ENCODE results near the gene LOXHD1.
A peak's percentile ranks its signal among the peaks of the same experiment; 100 is the strongest.

Gene LOXHD1

DNA sequence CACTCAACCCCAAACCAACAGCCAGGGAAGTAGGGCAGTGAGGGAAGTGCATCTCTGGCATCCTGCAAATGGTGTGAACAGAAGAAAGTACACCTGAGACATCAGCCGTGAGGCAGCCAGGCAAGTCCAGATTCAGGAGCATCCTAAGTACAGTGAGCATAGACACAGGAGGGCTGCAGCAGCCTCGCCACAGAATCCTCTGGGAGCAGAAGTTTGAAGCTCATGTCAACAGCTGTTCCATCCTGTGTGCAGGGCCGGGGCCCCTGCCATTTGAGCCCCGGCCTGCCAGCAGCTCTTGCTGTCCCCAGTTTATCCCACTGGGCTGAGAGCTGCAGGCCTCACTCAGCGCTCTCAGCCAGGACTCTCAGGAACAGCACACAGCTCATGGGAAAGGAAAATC, 14.5 kb downstream of the LOXHD1 start:
- DNase-seq (ENCODE audit: low read depth) = no peak
- TF ChIP-seq, protein P1, sequence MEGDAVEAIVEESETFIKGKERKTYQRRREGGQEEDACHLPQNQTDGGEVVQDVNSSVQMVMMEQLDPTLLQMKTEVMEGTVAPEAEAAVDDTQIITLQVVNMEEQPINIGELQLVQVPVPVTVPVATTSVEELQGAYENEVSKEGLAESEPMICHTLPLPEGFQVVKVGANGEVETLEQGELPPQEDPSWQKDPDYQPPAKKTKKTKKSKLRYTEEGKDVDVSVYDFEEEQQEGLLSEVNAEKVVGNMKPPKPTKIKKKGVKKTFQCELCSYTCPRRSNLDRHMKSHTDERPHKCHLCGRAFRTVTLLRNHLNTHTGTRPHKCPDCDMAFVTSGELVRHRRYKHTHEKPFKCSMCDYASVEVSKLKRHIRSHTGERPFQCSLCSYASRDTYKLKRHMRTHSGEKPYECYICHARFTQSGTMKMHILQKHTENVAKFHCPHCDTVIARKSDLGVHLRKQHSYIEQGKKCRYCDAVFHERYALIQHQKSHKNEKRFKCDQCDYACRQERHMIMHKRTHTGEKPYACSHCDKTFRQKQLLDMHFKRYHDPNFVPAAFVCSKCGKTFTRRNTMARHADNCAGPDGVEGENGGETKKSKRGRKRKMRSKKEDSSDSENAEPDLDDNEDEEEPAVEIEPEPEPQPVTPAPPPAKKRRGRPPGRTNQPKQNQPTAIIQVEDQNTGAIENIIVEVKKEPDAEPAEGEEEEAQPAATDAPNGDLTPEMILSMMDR (IDR thresholded peaks at IDR 0.05; ENCODE audit: insufficient read depth, low read depth, low read length, missing control alignments) = no peak
- H3K4me3 ChIP-seq (ENCODE audit: low read length) = no peak overlapping the region

DNA sequence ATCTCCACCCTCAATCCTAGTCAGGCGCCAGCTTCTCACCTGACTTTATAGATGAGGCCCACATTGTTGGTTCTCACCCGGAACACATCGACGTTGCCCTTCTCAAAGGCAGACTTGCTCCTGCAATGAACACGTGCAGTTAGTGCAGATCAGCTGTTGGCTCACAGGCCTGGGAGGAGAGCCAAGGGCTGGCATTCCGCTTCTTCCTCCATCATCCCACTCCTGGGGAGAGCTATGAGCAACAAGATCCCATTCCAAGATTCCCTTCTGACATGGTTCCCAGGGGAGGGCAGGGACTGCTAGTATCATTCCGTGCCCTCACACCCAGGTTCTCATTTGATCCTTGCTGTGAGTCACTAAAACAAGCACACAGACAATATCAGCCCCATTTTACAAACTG, 15.1 kb downstream of the LOXHD1 start:
- DNase-seq (ENCODE audit: low read depth) = no peak
- TF ChIP-seq, protein P1 (IDR thresholded peaks at IDR 0.05; ENCODE audit: insufficient read depth, low read depth, low read length, missing control alignments) = no peak

DNA sequence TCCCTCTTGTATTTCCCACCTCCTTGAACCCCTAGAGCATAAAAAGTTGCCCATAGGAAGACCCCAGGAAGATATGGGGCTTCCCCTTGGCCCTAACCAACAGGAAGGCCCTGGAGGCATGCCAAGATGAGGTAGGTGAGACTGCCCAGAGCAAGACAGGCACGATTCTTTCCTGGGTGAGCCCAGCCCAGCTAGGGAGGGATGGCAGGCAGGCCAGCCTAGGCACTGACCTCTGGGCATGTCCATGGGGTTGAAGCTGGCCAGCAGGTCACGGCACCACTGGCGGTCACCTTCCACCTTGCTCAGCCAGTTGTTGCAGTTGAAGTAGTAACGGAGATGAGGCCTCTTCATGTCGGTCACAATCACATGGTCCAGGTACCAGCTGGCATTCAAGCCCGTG, 17.6 kb downstream of the LOXHD1 start:
- no peak for DNase-seq (ENCODE audit: low read depth)
- no peak overlapping the region for H3K4me3 ChIP-seq (ENCODE audit: low read length)
- TF ChIP-seq, protein P1 (IDR thresholded peaks at IDR 0.05; ENCODE audit: insufficient read depth, low read depth, low read length, missing control alignments) = no peak

More for the DNA sequence above, 15.1 kb downstream of the LOXHD1 start:
- no peak overlapping the region for H3K4me3 ChIP-seq (ENCODE audit: low read length)

DNA sequence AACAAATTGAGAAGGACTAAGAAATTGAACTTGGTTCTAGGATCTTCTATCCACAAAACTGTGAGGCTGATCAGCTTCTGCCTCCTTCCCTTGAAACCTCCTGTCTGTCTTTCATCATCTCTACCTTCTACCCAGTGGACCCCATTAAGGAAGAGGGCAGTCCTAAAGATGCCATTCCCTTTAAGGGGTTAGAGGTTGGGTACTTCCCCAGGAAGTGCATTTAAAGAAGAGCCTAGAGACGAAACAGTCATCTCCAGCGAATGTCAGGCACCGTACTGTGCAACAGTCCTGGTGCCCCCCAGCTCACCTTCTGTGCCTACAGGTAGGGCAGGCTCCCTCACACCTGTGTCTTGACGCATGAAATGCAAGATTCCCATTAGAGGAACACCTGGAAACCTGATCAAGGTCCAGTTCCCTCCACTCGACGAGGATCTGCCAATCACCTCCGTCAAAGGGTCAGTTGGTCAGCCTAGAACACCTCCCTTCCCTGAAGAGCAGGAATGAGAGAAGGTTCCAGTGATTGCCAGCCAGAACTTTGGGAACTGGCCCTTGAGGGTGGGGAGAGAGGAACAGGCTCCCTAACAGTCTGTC, 20.9 kb downstream of the LOXHD1 start:
- no peak for DNase-seq (ENCODE audit: low read depth)
- H3K4me3 ChIP-seq (ENCODE audit: low read length) = no peak overlapping the region
- TF ChIP-seq, protein P1 (IDR thresholded peaks at IDR 0.05; ENCODE audit: insufficient read depth, low read depth, low read length, missing control alignments) = no peak

DNA sequence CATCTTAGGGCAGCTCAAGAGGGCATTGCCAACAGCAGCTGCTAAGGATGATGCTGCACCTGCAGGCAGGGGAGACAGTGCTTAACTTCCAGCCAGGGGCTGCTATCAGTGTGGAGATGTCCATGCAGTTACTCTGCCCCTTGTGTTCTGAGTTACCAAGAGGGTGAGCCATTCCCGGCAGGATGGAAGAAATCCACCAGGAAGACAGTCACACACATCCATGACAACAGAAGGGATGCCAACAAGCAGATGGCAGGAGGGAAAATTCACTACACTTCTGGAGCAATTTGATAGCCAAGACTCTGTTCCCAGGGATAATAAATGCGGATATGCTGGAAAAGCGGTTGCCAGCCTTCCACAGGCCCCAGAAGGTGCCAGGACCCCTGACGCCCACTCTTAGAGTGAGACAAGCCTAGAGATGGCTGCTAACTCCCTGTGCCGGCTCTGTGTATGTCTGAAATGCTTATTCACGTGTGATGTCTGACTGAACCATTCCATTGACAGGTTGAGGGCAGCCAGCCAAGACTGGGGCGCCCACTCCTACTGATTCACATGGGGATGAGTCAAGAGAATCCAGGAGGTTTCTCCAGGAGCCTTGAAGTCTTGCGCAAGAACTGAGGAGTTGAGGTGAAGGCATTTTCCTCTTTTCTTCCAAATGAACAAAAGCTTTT, 24.5 kb downstream of the LOXHD1 start:
- TF ChIP-seq, protein P1 (IDR thresholded peaks at IDR 0.05; ENCODE audit: insufficient read depth, low read depth, low read length, missing control alignments) = no peak
- H3K4me3 ChIP-seq (ENCODE audit: low read length) = no peak overlapping the region
- peak; percentile 95 for DNase-seq (ENCODE audit: low read depth)

DNA sequence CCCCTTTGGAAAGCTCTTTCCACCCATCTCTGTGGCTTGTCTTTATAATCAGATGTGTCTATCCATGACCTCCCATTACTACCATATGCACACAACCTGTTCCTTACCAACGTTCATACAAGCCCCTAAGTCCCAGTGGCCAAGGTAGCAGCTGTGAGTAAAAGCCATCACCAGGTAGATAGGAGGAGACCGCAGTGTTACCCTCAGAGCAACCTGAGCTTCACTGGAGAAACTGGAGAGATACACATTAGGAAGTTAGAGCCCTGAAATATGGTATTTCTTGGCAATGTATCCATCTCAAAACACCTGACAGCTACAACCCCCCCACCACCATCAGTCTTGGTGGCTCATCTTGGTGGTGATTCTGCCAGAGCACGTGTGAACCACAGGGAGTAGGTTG, 26.0 kb downstream of the LOXHD1 start:
- H3K4me3 ChIP-seq (ENCODE audit: low read length) = no peak overlapping the region
- TF ChIP-seq, protein P1 (IDR thresholded peaks at IDR 0.05; ENCODE audit: insufficient read depth, low read depth, low read length, missing control alignments) = no peak
- no peak for DNase-seq (ENCODE audit: low read depth)

DNA sequence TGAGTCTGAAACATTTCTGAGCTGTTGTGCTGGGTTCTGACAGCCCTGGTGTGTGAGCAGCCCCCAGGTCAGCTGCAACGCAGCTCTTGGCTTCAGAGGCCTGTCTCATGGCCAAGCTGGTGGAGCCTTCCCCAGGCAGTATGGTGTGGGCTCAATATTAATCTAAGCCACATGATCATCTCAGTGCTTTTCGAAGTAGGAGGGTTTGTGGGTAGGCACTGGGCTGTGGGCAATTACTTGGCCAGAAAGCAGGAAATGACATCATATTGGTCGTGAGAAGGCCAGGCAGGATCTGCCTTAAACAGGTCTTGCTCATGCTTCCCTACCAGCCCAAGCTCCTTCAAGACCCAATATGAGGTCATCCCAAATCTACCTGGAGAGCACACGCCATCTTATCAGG, 26.9 kb downstream of the LOXHD1 start:
- no peak overlapping the region for H3K4me3 ChIP-seq (ENCODE audit: low read length)
- TF ChIP-seq, protein P1 (IDR thresholded peaks at IDR 0.05; ENCODE audit: insufficient read depth, low read depth, low read length, missing control alignments) = no peak
- DNase-seq (ENCODE audit: low read depth) = peak; percentile 13

All from epithelial cell of esophagus (primary cell).